Adrenal gland (tissue), 12 donors: ENCODE data around the gene AIFM2. TPM values are rescaled to one million over a fixed set of nuclear protein-coding genes. Genes with fewer than 3 reads are reported as not detected.

Experiments used
- DNase-seq, 7 donors: peaks; one replicate each; pipeline ENCODE4 v3.0.0-alpha.2; 2019 to 2020
- H3K27ac ChIP-seq, 5 donors: fragments of 200-600 bp; sonication (generic) in 4 of 5; 1 replicate in 3 of 5; 2 replicates in 2 of 5; pipeline versions ENCODE4 v1.5.1 to v1.8.0; 2016 to 2020; ENCODE audit warnings: mild to moderate bottlenecking in 1 of 5
- H3K27me3 ChIP-seq: fragments of 200-600 bp; 2 replicates; pipeline ENCODE4 v1.8.0; 2021
- H3K36me3 ChIP-seq, 2 donors: fragments of 200-600 bp; replicated peaks in 1 of 2; 1 replicate in 1 of 2; 2 replicates in 1 of 2; pipeline versions ENCODE4 v1.5.1 to v1.8.0; 2018 to 2022
- H3K4me1 ChIP-seq, 2 donors: fragments of 200-600 bp; replicated peaks in 1 of 2; 1 replicate in 1 of 2; 2 replicates in 1 of 2; pipeline versions ENCODE4 v1.5.1 to v1.8.0; 2018 to 2021
- H3K4me3 ChIP-seq, 4 donors: fragments of 200-600 bp; sonication (generic) in 3 of 4; one replicate each; pipeline ENCODE4 v1.5.1; 2016 to 2018
- H3K9me3 ChIP-seq, 3 donors: fragments of 200-600 bp; sonication (generic) in 1 of 3; replicated peaks in 1 of 3; 1 replicate in 2 of 3; 2 replicates in 1 of 3; pipeline versions ENCODE4 v1.5.1 to v1.8.0; 2016 to 2021
- POLR2A ChIP-seq, 2 donors: fragments of 450-650 bp; IDR thresholded peaks; one replicate each; pipeline ENCODE4 v1.6.1; 2017; ENCODE audit warnings: antibody characterized with exemption in 2 of 2, mild to moderate bottlenecking in 2 of 2, moderate library complexity in 1 of 2
- WGBS, 4 donors: extraction: QIAGEN DNeasy Blood & Tissue Kit in 2 of 4; methylation state at CpG; one replicate each; pipeline versions ENCODE4 v1.1.5 to v1.1.7; 2013 to 2017; 5-methylcytosine and 5-hydroxymethylcytosine counted together
- intact Hi-C, 2 donors: fragments of 100-400 bp; cut with DNase I; formaldehyde crosslinking; loops; one replicate each; pipeline versions ENCODE4 v1.14.1 to v1.15.0; 2022 to 2023
- polyA plus RNA-seq, 3 donors: library from polyadenylated mRNA; stranded (reverse); fragments of 200-250 nt in 2 of 3; fragments of 350-450 nt in 1 of 3; fragmentation: Illumina TruSeq in 1 of 3; extraction: RNeasy Lipid Tissue Mini Kit (QIAGEN cat#74804) in 1 of 3; gene quantifications; one replicate each; pipeline ENCODE4 v1.2.3, GENCODE V29; 2013 to 2014
- total RNA-seq, 9 donors: library from RNA; depleted of rRNA in 4 of 9; stranded (reverse); fragments of >200 nt in 4 of 9; fragments of 120-200 nt in 1 of 9; fragmentation: NEBNext Ultra II Directional in 1 of 9; extraction: Animal tissue kit (Norgen Biotek cat#: 25700) in 1 of 9; gene quantifications; one replicate each; pipeline versions ENCODE4 v1.1.0 to v1.2.4, GENCODE V29; 2013 to 2023
- TF ChIP-seq, protein P1 (sequence below), 6 experiments: fragments of 450-650 bp in 4 of 6; fragments of 200-600 bp in 2 of 6; sonication (generic) in 1 of 6; IDR thresholded peaks; 1 replicate in 5 of 6; 2 replicates in 1 of 6; pipeline versions ENCODE4 v1.5.1 to v1.8.0; 2016 to 2021; ENCODE audit warnings: antibody characterized with exemption in 6 of 6, mild to moderate bottlenecking in 2 of 6, moderate library complexity in 1 of 6
- donor health status: healthy with polysubstance abuse.
- donor health status: Bipolar disorder and iron deficiency.
- donor health status: DM: yes; HTN: yes; CAD: no.
- donor health status: DM: no; HTN: no; CAD: no.
- donor health status: DM: no; HTN: no; CAD: no.
- donor health status: DM: yes; HTN: yes; CAD: no.

The AIFM2 gene
- total and polyA plus RNA-seq, 12 donors = 7.4 to 31.2 (median 12.7) TPM

DNA sequence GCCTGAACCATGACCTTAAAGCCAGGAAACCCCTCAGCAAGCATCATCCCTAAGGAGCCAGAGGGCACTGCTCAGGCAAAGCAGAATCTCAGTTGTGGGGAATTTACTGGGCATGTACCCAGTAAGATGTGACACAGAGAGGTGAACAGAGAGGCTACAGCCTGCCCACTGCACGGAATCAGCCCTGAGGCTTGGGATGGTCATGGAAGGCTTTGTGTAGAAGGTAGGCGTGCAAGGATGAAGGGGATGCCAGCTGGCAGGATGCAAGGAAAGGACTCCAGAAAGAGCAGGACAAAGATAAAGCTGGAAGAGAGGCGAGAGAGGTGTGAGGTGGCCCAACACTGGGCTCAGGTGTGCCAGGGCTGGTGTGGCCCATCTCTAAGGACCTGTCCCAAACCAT is 2.4 kb upstream of the AIFM2 start:
- no peaks in the 10 kb centered on the region for H3K9me3 ChIP-seq
- peak in 1 of 7 donors; percentile 39 for DNase-seq
- intact Hi-C loops = no loop called here
- WGBS, 4 donors = 81 to 97% (median 90%) methylated on average over 3 of the region's 3 CpGs
- H3K27ac ChIP-seq = no peak overlapping the region
- no peak overlapping the region for H3K4me3 ChIP-seq
- peaks cover 0 to 9% of the 10 kb centered on the region in 2 donors for H3K36me3 ChIP-seq
- H3K4me1 ChIP-seq = peaks cover 0 to 18% of the 10 kb centered on the region in 2 donors
- TF ChIP-seq, protein P1, sequence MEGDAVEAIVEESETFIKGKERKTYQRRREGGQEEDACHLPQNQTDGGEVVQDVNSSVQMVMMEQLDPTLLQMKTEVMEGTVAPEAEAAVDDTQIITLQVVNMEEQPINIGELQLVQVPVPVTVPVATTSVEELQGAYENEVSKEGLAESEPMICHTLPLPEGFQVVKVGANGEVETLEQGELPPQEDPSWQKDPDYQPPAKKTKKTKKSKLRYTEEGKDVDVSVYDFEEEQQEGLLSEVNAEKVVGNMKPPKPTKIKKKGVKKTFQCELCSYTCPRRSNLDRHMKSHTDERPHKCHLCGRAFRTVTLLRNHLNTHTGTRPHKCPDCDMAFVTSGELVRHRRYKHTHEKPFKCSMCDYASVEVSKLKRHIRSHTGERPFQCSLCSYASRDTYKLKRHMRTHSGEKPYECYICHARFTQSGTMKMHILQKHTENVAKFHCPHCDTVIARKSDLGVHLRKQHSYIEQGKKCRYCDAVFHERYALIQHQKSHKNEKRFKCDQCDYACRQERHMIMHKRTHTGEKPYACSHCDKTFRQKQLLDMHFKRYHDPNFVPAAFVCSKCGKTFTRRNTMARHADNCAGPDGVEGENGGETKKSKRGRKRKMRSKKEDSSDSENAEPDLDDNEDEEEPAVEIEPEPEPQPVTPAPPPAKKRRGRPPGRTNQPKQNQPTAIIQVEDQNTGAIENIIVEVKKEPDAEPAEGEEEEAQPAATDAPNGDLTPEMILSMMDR (IDR thresholded peaks at IDR 0.05) = no peak
- no peak for TF ChIP-seq POLR2A (IDR thresholded peaks at IDR 0.05)
- no peaks in the 10 kb centered on the region for H3K27me3 ChIP-seq

DNA sequence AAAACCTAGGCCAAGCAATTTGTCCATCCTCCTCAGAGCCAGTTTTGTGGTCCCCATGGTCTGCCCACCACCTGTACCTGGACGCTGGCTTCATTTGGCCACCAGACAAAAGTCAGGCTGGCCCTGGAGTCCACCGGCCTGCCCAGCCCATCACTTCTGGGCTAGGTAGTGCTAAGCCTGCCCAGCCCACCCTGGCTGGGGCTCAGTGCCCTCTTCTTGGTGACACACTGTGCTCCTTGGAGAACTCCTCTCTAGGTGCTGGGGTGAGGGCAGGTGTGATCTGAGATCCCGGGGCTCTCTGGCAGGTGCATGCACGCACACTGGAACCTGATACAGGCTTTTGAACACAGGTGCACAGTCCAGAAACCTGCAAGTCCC is 1.1 kb downstream of the AIFM2 start:
- Histone ChIP-seq H3K27ac (peak overlapping the region in 3 of 5 donors; percentile 28 to 87 (median 77)), H3K27me3 (no peaks in the 10 kb centered on the region), H3K4me1 (peaks cover 0 to 18% of the 10 kb centered on the region in 2 donors), H3K9me3 (no peaks in the 10 kb centered on the region), H3K4me3 (peak overlapping the region in 1 of 4 donors; percentile 69), H3K36me3 (no peaks in the 10 kb centered on the region)
- DNase-seq = no peak
- TF ChIP-seq, protein P1 (IDR thresholded peaks at IDR 0.05) = no peak
- no peak for TF ChIP-seq POLR2A (IDR thresholded peaks at IDR 0.05)
- WGBS, 4 donors = 93 to 100% (median 97%) methylated on average over 1 to 4 of the region's 4 CpGs; no CpG with 5 or more reads in 1 of the 4 donors
- intact Hi-C loops = no loop called here

DNA sequence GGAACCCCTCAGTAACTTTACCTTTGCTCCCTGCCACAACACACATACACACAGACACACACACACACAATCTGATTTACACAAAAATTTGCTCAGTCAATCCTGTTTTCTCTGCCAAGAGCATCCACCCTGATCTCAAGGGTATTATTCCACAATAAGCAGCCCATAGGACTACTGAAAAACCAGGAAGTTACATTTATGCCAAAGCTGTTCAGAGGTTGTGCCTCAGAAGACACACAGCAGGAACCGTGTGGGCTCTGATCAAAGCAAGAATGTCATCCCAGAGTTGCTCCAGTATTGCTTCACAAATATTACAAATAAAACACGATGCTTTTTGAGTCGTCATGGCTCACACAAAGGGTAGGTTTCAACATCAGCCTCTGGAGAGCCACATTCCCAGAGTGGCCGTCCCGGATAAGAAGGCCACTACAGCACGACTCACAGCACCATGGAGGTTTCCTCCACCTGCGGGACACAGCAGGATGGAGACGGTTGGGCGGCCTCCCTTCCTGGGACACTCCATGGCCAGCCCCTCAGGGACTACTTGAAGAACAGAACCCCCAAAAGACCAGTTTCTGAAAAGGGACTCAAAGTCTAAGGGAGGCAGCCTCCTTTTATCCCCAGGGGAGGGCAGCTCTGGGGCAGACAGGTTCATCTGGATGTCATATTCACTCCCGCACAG is 1.6 kb downstream of the AIFM2 start:
- 63 to 84% (median 76%) methylated on average over 7 to 10 of the region's 10 CpGs for WGBS, 4 donors
- Histone ChIP-seq H3K9me3 (no peaks in the 10 kb centered on the region), H3K4me3 (peak overlapping the region in 1 of 4 donors; percentile 69), H3K36me3 (no peaks in the 10 kb centered on the region), H3K27me3 (no peaks in the 10 kb centered on the region), H3K27ac (peak overlapping the region in 4 of 5 donors; percentile 5 to 87 (median 52)), H3K4me1 (peaks cover 0 to 18% of the 10 kb centered on the region in 2 donors)
- DNase-seq = peak in 5 of 7 donors; percentile 20 to 66 (median 36)
- intact Hi-C loops = no loop called here
- TF ChIP-seq, protein P1 (IDR thresholded peaks at IDR 0.05) = no peak
- no peak for TF ChIP-seq POLR2A (IDR thresholded peaks at IDR 0.05)

DNA sequence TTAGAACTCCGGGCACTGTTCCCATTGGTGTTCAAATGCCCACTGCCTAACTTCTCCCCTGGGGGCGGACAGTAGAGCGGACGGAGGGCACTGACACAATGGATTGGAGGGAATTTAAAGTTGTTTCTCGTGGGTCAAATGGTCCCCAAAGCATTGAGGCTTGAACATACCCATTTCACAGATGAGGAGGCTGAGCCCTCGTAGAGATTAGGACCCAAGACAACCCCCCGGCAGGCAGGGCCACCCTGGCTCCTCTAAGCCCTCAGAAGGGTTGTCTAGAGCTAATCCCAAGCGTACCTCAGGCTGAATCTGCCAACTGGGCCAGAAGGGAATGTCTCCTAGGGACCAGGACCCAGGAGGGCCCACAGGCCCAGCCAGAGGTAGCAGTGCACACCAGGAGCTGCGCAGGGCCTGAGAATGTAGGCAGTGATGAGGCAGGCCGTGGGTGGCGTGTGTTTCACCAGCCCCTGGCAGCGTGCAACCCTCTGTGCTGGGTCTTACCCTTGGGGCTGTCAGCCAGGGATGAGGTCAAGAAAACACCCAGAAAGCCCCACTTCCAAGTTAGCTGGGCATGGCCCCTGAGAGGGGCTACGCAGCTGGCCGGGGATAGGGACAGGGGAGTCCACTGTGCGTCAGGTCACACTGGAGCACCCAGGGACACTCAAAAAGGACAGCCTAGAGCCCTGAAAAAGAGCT is 5.8 kb downstream of the AIFM2 start:
- Histone ChIP-seq H3K9me3 (no peaks in the 10 kb centered on the region), H3K36me3 (no peaks in the 10 kb centered on the region), H3K27me3 (no peaks in the 10 kb centered on the region), H3K4me1 (peaks cover 0 to 9% of the 10 kb centered on the region in 2 donors), H3K4me3 (no peak overlapping the region), H3K27ac (no peak overlapping the region)
- 91 to 95% (median 93%) methylated on average over 9 to 15 of the region's 15 CpGs for WGBS, 4 donors
- TF ChIP-seq, protein P1 (IDR thresholded peaks at IDR 0.05) = no peak
- intact Hi-C loops = no loop called here
- no peak for DNase-seq
